Cardiac muscle cell (in vitro differentiated cells and primary cell): ENCODE data around the gene CEP85L. TPM values are rescaled to one million over a fixed set of nuclear protein-coding genes. Genes with fewer than 3 reads are reported as not detected.

Experiments
- DNase-seq, 2 donors: peaks; one replicate each; pipeline versions ENCODE4 v3.0.0 to v3.0.0-alpha.2; 2010 to 2017; ENCODE audit warnings: low read depth in 1 of 2, low spot score in 1 of 2
- H3K27ac ChIP-seq: fragments of 200-600 bp; sonication (generic); 2 replicates; pipeline ENCODE4 v1.5.1; 2016
- H3K27me3 ChIP-seq: fragments of 200-600 bp; sonication (generic); 2 replicates; pipeline ENCODE4 v1.6.0; 2016; ENCODE audit warnings: control low read depth
- H3K36me3 ChIP-seq: fragments of 200-600 bp; sonication (generic); 2 replicates; pipeline ENCODE4 v1.5.1; 2016; ENCODE audit warnings: control low read depth
- H3K4me1 ChIP-seq: fragments of 200-600 bp; sonication (generic); 2 replicates; pipeline ENCODE4 v1.8.1; 2017; ENCODE audit warnings: low read depth, mild to moderate bottlenecking, mixed run types
- H3K4me3 ChIP-seq: fragments of 200-600 bp; sonication (generic); 2 replicates; pipeline ENCODE4 v1.5.1; 2016; ENCODE audit warnings: mild to moderate bottlenecking
- H3K9me3 ChIP-seq: fragments of 200-600 bp; sonication (generic); 2 replicates; pipeline ENCODE4 v1.5.1; 2017; ENCODE audit warnings: low read depth, mild to moderate bottlenecking, control low read depth
- CTCF ChIP-seq: IDR thresholded peaks from 2 replicates; pipeline ENCODE4 v1.5.1; 2012; ENCODE audit warnings: low read depth, mild to moderate bottlenecking, low read length
- polyA plus RNA-seq: library from polyadenylated mRNA; unstranded; fragments of >200 nt; fragmentation: Nextera tagmentation; extraction: Ambion mirVana; gene quantifications from 2 replicates; pipeline ENCODE4 v1.2.1, GENCODE V29; 2016
- total RNA-seq: library from RNA; depleted of rRNA; stranded (reverse); fragments of >200 nt; gene quantifications from 2 replicates; pipeline ENCODE4 v1.2.3, GENCODE V29; 2016

CEP85L gene
- total RNA-seq (11.3 and 20.0 TPM in 2 replicates), polyA plus RNA-seq (7.9 and 22.2 TPM in 2 replicates)

GRCh38 chr6:118651282-118652050 is at the start of gene CEP85L:
CEP85L (minus strand) TSS chr6:118651591; CDS start chr6:118651269, 322 bp downstream.
- peak; percentile 94 to 95 for DNase-seq
- Histone ChIP-seq H3K4me1 (peaks cover 4% of the 10 kb centered on the region), H3K4me3 (peak within 1 kb of the TSS; percentile 97), H3K27ac (peak within 1 kb of the TSS; percentile 96), H3K36me3 (no peaks in the 10 kb centered on the region), H3K27me3 (no peaks in the 10 kb centered on the region), H3K9me3 (no peaks in the 10 kb centered on the region)
- TF ChIP-seq CTCF: no peak

GRCh38 chr6:118700531-118700930 is 49.1 kb upstream of the CEP85L start:
- DNase-seq: no peak
- Histone ChIP-seq H3K27ac (no peak overlapping the region), H3K9me3 (no peaks in the 10 kb centered on the region), H3K27me3 (no peaks in the 10 kb centered on the region), H3K4me1 (peaks cover 1% of the 10 kb centered on the region), H3K4me3 (no peak overlapping the region), H3K36me3 (no peaks in the 10 kb centered on the region)
- TF ChIP-seq CTCF: no peak

GRCh38 chr6:118697554-118697953 is 46.2 kb upstream of the CEP85L start:
- H3K36me3 ChIP-seq: no peaks in the 10 kb centered on the region
- TF ChIP-seq CTCF: no peak
- no peaks in the 10 kb centered on the region for H3K4me1 ChIP-seq
- H3K4me3 ChIP-seq: no peak overlapping the region
- H3K27ac ChIP-seq: no peak overlapping the region
- DNase-seq: no peak
- H3K9me3 ChIP-seq: no peaks in the 10 kb centered on the region
- H3K27me3 ChIP-seq: no peaks in the 10 kb centered on the region

GRCh38 chr6:118696271-118696670 is 44.9 kb upstream of the CEP85L start:
- DNase-seq: no peak
- no peak for TF ChIP-seq CTCF
- no peaks in the 10 kb centered on the region for H3K27me3 ChIP-seq
- no peak overlapping the region for H3K27ac ChIP-seq
- H3K4me3 ChIP-seq: no peak overlapping the region
- H3K36me3 ChIP-seq: no peaks in the 10 kb centered on the region
- no peaks in the 10 kb centered on the region for H3K9me3 ChIP-seq
- no peaks in the 10 kb centered on the region for H3K4me1 ChIP-seq

GRCh38 chr6:118693562-118693961 is 42.2 kb upstream of the CEP85L start:
- Histone ChIP-seq H3K4me3 (no peak overlapping the region), H3K36me3 (no peaks in the 10 kb centered on the region), H3K27me3 (no peaks in the 10 kb centered on the region), H3K4me1 (no peaks in the 10 kb centered on the region), H3K27ac (no peak overlapping the region), H3K9me3 (no peaks in the 10 kb centered on the region)
- DNase-seq: no peak
- TF ChIP-seq CTCF: no peak
